Measurements from ENCODE around the gene PRELP.

Gene PRELP

GRCh38 chr1:203505526-203506204 lies 30.1 kb downstream of the PRELP start:
- TF ChIP-seq, protein P1, sequence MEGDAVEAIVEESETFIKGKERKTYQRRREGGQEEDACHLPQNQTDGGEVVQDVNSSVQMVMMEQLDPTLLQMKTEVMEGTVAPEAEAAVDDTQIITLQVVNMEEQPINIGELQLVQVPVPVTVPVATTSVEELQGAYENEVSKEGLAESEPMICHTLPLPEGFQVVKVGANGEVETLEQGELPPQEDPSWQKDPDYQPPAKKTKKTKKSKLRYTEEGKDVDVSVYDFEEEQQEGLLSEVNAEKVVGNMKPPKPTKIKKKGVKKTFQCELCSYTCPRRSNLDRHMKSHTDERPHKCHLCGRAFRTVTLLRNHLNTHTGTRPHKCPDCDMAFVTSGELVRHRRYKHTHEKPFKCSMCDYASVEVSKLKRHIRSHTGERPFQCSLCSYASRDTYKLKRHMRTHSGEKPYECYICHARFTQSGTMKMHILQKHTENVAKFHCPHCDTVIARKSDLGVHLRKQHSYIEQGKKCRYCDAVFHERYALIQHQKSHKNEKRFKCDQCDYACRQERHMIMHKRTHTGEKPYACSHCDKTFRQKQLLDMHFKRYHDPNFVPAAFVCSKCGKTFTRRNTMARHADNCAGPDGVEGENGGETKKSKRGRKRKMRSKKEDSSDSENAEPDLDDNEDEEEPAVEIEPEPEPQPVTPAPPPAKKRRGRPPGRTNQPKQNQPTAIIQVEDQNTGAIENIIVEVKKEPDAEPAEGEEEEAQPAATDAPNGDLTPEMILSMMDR (IDR thresholded peaks at IDR 0.05; ENCODE audit: insufficient read depth, missing control alignments), result no peak
- DNase-seq (ENCODE audit: insufficient read length, low spot score) (no peak), FAIRE-seq (no peak)

GRCh38 chr1:203506858-203507626 lies 31.4 kb downstream of the PRELP start:
- FAIRE-seq, result no peak
- no peak for DNase-seq (ENCODE audit: insufficient read length, low spot score)
- TF ChIP-seq, protein P1 (IDR thresholded peaks at IDR 0.05; ENCODE audit: insufficient read depth, missing control alignments), result no peak

GRCh38 chr1:203507759-203508158 lies 32.2 kb downstream of the PRELP start:
- TF ChIP-seq, protein P1 (IDR thresholded peaks at IDR 0.05; ENCODE audit: insufficient read depth, missing control alignments), result no peak
- DNase-seq (ENCODE audit: insufficient read length, low spot score) (no peak), FAIRE-seq (no peak)

GRCh38 chr1:203508463-203509073 lies 33.0 kb downstream of the PRELP start:
- TF ChIP-seq, protein P1 (IDR thresholded peaks at IDR 0.05; ENCODE audit: insufficient read depth, missing control alignments), result no peak
- DNase-seq (ENCODE audit: insufficient read length, low spot score) (no peak), FAIRE-seq (no peak)

DNA sequence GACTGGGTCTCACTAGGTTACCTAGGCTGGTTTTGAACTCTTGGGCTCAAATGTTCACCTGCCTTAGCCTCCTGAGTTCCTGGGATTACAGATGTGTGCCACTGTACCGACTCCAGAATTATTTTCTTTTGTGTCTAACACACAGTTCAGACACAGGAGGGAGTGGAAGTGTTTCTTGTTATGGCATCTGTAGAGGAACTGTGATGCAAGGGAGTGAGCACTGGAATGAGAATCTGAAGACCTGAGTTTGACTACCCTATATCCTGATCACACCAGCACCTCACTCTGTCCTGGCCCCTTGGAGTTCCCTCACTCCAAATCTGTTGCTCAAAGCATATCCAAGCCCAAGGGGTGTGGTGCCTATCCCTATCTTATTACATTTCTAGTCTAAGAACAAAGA lies 33.5 kb downstream of the PRELP start:
- DNase-seq (ENCODE audit: insufficient read length, low spot score), result no peak
- no peak for FAIRE-seq
- TF ChIP-seq, protein P1 (IDR thresholded peaks at IDR 0.05; ENCODE audit: insufficient read depth, missing control alignments), result no peak

- TF ChIP-seq, protein P1 (IDR thresholded peaks at IDR 0.05; ENCODE audit: insufficient read depth, missing control alignments), result no peak
- DNase-seq (ENCODE audit: insufficient read length, low spot score) (no peak), FAIRE-seq (no peak)
Measured at GRCh38 chr1:203511513-203511912, 35.9 kb downstream of the PRELP start.

Measured in D721Med (cell line).